Transverse colon (tissue), 4 donors: ENCODE results near the gene SPATC1L. TPM values are rescaled to one million over a fixed set of nuclear protein-coding genes. Genes with fewer than 3 reads are reported as not detected.

ENCODE experiments used
- DNase-seq: peaks from one replicate; pipeline ENCODE4 v3.0.0-alpha.2; 2019
- H3K27ac ChIP-seq, 4 donors: fragments of 200-600 bp; sonication (generic); 2 replicates each; pipeline ENCODE4 v1.5.1; 2016 to 2018; ENCODE audit warnings: inconsistent platforms in 4 of 4
- H3K27me3 ChIP-seq: fragments of 200-600 bp; sonication (generic); 2 replicates; pipeline ENCODE4 v1.5.1; 2017; ENCODE audit warnings: inconsistent platforms
- H3K36me3 ChIP-seq, 4 donors: fragments of 200-600 bp; sonication (generic); 2 replicates each; pipeline ENCODE4 v1.5.1; 2017 to 2019; ENCODE audit warnings: inconsistent platforms in 4 of 4
- H3K4me1 ChIP-seq, 4 donors: fragments of 200-600 bp; sonication (generic); 2 replicates each; pipeline ENCODE4 v1.5.1; 2017 to 2020; ENCODE audit warnings: inconsistent platforms in 4 of 4
- H3K4me3 ChIP-seq, 4 donors: fragments of 200-600 bp; sonication (generic); 1 replicate in 1 of 4; 2 replicates in 3 of 4; pipeline versions ENCODE4 v1.5.1 to v1.6.1; 2017 to 2019; ENCODE audit warnings: inconsistent platforms in 4 of 4
- H3K9me3 ChIP-seq, 2 donors: fragments of 200-600 bp; sonication (generic); 2 replicates each; pipeline ENCODE4 v1.5.1; 2017 to 2019; ENCODE audit warnings: inconsistent platforms in 2 of 2
- EP300 ChIP-seq: sonication (generic); formaldehyde crosslinking; IDR thresholded peaks from one replicate; pipeline ENCODE4 v1.6.1; 2017; ENCODE audit warnings: antibody characterized with exemption, low read depth
- POLR2A ChIP-seq: fragments of 450-650 bp; IDR thresholded peaks from one replicate; pipeline ENCODE4 v1.6.1; 2016; ENCODE audit warnings: antibody characterized with exemption, mild to moderate bottlenecking, moderate library complexity
- POLR2AphosphoS5 ChIP-seq, 3 donors: sonication (generic); formaldehyde crosslinking; IDR thresholded peaks; one replicate each; pipeline ENCODE4 v1.6.1; 2016; ENCODE audit warnings: antibody characterized with exemption in 3 of 3
- WGBS, 2 donors: methylation state at CpG; one replicate each; pipeline ENCODE4 v1.1.5; 2018; ENCODE audit warnings: low coverage in 1 of 2; 5-methylcytosine and 5-hydroxymethylcytosine counted together
- in situ Hi-C, 4 donors: fragments of 200-750 bp; cut with MboI; loops; one replicate each; pipeline versions ENCODE4 v1.15.0 to v1.15.1; 2017; ENCODE audit warnings: low sequenced_read_pairs in 3 of 4, low pct_ligation_motif_present in 1 of 4, low pct_unique_long_range_greater_than_20kb in 1 of 4
- intact Hi-C: fragments of 100-400 bp; cut with DNase I; formaldehyde crosslinking; loops from one replicate; pipeline ENCODE4 v1.15.1; 2023; ENCODE audit warnings: low total_unique reads
- total RNA-seq, 4 donors: library from RNA; depleted of rRNA; stranded (reverse); fragments of >200 nt; gene quantifications; one replicate each; pipeline ENCODE4 v1.1.0, GENCODE V29; 2016
- TF ChIP-seq, protein P1 (sequence below), 5 experiments: fragments of 200-600 bp in 3 of 5; fragments of 450-650 bp in 2 of 5; sonication (generic) in 3 of 5; IDR thresholded peaks; 1 replicate in 2 of 5; 2 replicates in 3 of 5; pipeline ENCODE4 v1.5.1; 2016 to 2017; ENCODE audit warnings: antibody characterized with exemption in 5 of 5, inconsistent platforms in 3 of 5, mild to moderate bottlenecking in 2 of 5, moderate library complexity in 1 of 5

The SPATC1L gene
- total RNA-seq, 4 donors from 2014 or later = 1.2 to 11.0 (median 8.5) TPM; not detected in 1

DNA sequence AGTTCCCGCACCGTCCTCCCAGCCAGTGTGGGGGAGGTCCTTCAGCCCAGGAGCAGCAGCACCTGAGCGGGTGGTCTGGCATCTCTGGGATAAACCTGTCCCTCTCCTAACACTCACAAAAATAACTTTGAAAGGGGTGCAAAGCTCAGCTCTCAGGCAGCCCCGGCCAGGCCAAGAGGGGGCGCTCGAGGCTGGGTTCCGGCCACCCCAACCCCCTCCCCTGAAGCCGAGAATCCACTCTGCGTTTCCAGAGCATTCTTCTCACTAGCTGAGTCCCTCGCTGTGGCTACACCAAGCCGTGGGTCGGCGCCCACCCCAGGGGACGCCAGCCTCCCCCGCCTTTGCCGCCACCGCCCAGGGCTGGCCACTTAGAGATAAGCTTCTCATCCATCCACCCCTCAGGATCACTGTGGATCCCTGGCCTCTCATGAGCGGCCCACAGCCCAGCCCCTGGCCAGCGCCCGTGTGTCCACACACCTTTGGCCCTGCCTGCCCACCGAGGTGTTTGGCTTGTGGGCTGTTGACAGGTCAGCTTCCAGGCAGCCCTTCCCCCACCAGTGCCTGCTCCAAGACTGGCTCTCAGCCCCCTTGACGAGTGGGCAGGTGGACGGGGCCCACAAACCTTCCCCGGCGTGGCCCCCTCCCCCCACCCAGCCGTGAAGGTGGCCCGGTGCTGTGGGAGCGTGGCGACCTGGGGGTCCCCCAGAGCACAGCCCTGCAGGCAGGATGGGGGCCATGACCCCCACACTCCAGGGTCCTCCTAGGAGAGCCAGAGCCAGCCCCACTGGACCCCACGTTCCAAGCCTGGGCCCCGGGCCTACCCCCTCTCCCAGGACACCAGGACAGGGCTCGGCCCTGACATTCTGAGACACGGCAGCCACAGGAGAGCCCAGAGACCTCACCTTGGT lies 30.8 kb downstream of the SPATC1L start:
- intact Hi-C loops (no loop called here), in situ Hi-C loops (no loop called here)
- H3K36me3 ChIP-seq = no peaks in the 10 kb centered on the region
- H3K4me1 ChIP-seq = peaks cover 8 to 11% (median 11%) of the 10 kb centered on the region in 4 donors
- no peaks in the 10 kb centered on the region for H3K27me3 ChIP-seq
- TF ChIP-seq POLR2A = no peak
- no peak for TF ChIP-seq POLR2AphosphoS5 (IDR thresholded peaks at IDR 0.05)
- no peak for TF ChIP-seq EP300
- TF ChIP-seq, protein P1, sequence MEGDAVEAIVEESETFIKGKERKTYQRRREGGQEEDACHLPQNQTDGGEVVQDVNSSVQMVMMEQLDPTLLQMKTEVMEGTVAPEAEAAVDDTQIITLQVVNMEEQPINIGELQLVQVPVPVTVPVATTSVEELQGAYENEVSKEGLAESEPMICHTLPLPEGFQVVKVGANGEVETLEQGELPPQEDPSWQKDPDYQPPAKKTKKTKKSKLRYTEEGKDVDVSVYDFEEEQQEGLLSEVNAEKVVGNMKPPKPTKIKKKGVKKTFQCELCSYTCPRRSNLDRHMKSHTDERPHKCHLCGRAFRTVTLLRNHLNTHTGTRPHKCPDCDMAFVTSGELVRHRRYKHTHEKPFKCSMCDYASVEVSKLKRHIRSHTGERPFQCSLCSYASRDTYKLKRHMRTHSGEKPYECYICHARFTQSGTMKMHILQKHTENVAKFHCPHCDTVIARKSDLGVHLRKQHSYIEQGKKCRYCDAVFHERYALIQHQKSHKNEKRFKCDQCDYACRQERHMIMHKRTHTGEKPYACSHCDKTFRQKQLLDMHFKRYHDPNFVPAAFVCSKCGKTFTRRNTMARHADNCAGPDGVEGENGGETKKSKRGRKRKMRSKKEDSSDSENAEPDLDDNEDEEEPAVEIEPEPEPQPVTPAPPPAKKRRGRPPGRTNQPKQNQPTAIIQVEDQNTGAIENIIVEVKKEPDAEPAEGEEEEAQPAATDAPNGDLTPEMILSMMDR (IDR thresholded peaks at IDR 0.05) = peak; percentile 55 to 74 (median 62)
- WGBS, 2 donors = 37% methylated on average over 28 of the region's 33 CpGs; no CpG with 5 or more reads in 1 of the 2 donors
- DNase-seq = peak; percentile 50
- no peaks in the 10 kb centered on the region for H3K9me3 ChIP-seq
- H3K4me3 ChIP-seq = peak overlapping the region in 2 of 4 donors; percentile 16 to 27
- no peak overlapping the region for H3K27ac ChIP-seq

DNA sequence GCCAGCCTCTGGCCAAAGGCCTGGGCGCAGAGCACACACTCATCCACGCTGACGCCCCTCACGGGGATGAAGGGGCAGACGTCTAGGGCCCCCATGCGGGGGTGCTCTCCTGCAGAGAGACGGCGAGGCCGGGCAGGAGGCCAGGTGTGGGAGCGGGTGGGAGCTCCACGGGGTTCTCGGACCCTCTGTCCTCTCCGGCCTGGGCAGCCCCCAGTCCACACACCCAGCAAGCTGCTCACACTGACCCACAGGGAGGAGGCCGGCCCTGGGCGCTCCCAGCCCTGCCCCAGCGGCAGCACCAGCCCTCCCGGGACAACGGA lies 31.4 kb downstream of the SPATC1L start:
- H3K36me3 ChIP-seq = no peaks in the 10 kb centered on the region
- 47% methylated on average over 18 of the region's 18 CpGs; no CpG with 5 or more reads in 1 of the 2 donors for WGBS, 2 donors
- no peaks in the 10 kb centered on the region for H3K9me3 ChIP-seq
- H3K4me3 ChIP-seq = peak overlapping the region in 2 of 4 donors; percentile 16 to 27
- TF ChIP-seq POLR2A (no peak), POLR2AphosphoS5 (IDR thresholded peaks at IDR 0.05) (no peak), EP300 (no peak)
- TF ChIP-seq, protein P1 (IDR thresholded peaks at IDR 0.05) = no peak
- H3K4me1 ChIP-seq = peaks cover 8 to 11% (median 11%) of the 10 kb centered on the region in 4 donors
- in situ Hi-C loops = no loop called here
- H3K27me3 ChIP-seq = no peaks in the 10 kb centered on the region
- DNase-seq = no peak
- no peak overlapping the region for H3K27ac ChIP-seq
- intact Hi-C loops = no loop called here

DNA sequence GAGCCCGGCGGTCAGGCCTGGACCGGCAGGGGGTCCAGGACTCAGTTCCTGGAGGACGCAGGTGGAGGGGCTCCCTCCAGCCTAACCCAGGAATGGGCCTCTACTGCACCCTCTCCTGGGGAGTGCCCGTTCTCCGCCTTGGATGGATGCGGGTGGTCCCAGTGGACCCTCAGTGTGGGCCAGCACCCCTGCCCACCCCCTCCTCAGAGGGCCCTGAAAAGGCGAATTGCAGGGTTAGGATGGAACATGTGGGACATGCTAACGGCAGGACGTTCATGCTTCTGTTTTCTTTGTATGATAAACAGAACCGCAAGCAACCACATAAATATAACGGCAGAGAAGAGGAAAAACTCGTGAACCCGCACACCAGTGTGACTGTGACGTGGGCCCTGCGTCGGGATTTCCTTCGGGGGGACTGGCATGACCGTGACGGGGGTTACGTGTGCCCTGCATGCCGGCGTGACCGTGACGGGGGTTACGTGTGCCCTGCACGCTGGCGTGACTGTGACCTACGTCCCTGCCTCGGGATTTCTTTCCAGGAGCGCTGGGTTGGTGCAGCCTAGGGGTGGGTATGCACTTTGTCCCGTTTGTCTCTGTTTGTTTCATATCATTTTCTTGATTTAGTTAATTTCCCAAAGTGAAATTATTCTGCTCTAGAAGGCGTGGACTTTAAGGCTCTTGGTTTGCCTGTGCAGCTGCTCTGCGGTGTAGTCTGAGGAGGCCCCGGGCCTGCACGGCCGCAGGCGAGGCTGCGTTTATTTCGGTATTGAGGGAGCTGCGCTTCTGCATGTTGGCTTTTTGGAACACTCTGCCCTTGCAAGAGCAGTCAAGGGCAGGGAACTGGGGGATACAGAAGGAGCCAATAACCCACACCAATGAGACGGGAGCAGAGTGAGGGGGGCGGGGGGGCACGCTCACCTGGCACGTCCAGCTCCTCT lies 32.0 kb downstream of the SPATC1L start:
- 75 to 78% methylated on average over 4 to 43 of the region's 45 CpGs for WGBS, 2 donors
- no peak overlapping the region for H3K4me3 ChIP-seq
- intact Hi-C loops (no loop called here), in situ Hi-C loops (no loop called here)
- peaks cover 8 to 11% (median 11%) of the 10 kb centered on the region in 4 donors for H3K4me1 ChIP-seq
- no peaks in the 10 kb centered on the region for H3K27me3 ChIP-seq
- DNase-seq = no peak
- no peaks in the 10 kb centered on the region for H3K36me3 ChIP-seq
- no peaks in the 10 kb centered on the region for H3K9me3 ChIP-seq
- TF ChIP-seq POLR2A = no peak
- TF ChIP-seq, protein P1 (IDR thresholded peaks at IDR 0.05) = no peak
- TF ChIP-seq POLR2AphosphoS5 (IDR thresholded peaks at IDR 0.05) = no peak
- TF ChIP-seq EP300 = no peak
- no peak overlapping the region for H3K27ac ChIP-seq
